ENCODE data around the gene GRM7. TPM values are rescaled to one million over a fixed set of nuclear protein-coding genes. Genes with fewer than 3 reads are reported as not detected.
"Not testable (repeated sequence)": the region's sequence is repeated elsewhere in the genome, so short reads cannot be mapped to it uniquely, and the experiment has no call there.

The GRM7 gene
- not detected in 2 replicates for total RNA-seq (2014; rRNA removed; shearing (Covaris generic))

- DNase-seq (ENCODE audit: low read depth), result no peak
Measured at GRCh38 chr3:6860954-6861624, at the start of gene GRM7. Gene GRM7 (plus strand): TSS chr3:6861115.

- no peak for DNase-seq (ENCODE audit: low read depth)
Measured at GRCh38 chr3:6821411-6821810, 39.5 kb upstream of the GRM7 start.

- DNase-seq (ENCODE audit: low read depth), result no peak
Measured at GRCh38 chr3:6825524-6825923, 35.4 kb upstream of the GRM7 start.

DNA sequence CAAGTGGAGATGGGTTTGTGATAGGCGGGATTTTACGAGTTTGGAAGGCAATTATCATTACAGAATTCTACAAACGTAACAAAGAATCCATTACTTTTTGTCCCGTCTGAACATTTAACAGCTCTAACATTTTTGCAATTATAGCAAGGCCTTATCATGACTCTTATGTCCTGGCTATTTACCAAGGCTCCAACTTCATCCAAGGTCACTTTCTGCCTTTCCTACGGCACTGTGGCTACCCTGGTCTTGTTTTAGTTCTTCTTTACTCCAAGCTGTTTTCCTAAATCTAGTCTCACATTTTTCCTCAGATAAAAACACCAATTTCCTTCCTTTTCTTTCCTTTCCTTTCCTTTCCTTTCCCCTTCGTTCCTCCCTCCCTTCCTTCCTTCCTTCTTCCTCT lies 33.5 kb upstream of the GRM7 start:
- no peak for DNase-seq (ENCODE audit: low read depth)

DNA sequence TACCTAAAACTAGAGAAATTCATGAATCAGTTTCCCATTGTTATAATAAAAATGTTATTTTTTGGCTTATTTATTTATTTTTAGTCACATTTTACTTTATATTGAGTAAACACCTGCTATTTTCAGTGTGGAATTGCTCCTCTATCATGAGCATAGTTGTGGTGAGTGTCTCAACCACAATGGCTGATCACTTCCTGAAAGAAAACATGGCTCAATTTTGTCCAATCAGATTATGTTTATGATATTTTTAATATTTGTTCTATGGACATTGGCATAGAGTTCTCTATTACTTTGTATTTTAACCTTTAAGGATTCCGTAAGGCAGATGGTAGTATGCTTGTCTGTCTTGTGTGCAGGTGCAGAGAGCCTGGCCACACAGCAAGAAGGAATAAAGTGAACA lies 16.2 kb upstream of the GRM7 start:
- no peak for DNase-seq (ENCODE audit: low read depth)

DNA sequence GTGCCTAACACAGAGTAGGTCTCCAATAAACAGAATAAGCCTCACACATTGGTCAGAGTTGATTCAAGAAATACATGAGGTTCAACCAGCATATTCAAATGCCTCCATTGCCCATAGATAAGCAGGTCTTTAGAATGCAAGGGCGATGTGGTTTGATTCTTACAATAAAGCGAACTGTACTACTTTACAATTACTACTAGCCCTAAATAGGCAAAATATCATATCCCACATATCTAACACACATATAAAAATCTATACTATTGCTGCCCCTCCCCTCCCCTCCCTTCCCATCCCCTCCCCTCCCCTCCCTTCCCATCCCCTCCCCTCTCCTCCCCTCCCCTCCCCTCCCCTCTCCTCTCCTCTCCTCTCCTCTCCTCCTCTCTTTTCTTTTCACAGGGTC lies 6.7 kb upstream of the GRM7 start:
- DNase-seq (ENCODE audit: low read depth), result no peak

GRCh38 chr3:6857510-6857909 lies 3.4 kb upstream of the GRM7 start:
- DNase-seq (ENCODE audit: low read depth), result no peak

- DNase-seq (ENCODE audit: low read depth), result no peak
Measured at GRCh38 chr3:6860149-6860953, 564 bp upstream of the GRM7 start.

DNA sequence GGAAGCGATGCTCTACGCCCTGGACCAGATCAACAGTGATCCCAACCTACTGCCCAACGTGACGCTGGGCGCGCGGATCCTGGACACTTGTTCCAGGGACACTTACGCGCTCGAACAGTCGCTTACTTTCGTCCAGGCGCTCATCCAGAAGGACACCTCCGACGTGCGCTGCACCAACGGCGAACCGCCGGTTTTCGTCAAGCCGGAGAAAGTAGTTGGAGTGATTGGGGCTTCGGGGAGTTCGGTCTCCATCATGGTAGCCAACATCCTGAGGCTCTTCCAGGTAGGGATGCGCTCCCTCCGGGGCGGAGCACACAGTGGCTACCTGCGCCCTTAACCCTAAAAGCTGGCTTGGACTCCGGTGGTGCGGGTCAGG lies 698 bp downstream of the GRM7 start:
- DNase-seq (ENCODE audit: low read depth), result no peak

- no peak for DNase-seq (ENCODE audit: low read depth)
Measured at GRCh38 chr3:6862041-6862879, 1.3 kb downstream of the GRM7 start.

- DNase-seq (ENCODE audit: low read depth), result no peak
Measured at GRCh38 chr3:6862880-6863195, 1.9 kb downstream of the GRM7 start.

GRCh38 chr3:6867269-6867668 lies 6.4 kb downstream of the GRM7 start:
- DNase-seq (ENCODE audit: low read depth), result no peak

- DNase-seq (ENCODE audit: low read depth), result no peak
Measured at GRCh38 chr3:6878731-6879130, 17.8 kb downstream of the GRM7 start.

DNA sequence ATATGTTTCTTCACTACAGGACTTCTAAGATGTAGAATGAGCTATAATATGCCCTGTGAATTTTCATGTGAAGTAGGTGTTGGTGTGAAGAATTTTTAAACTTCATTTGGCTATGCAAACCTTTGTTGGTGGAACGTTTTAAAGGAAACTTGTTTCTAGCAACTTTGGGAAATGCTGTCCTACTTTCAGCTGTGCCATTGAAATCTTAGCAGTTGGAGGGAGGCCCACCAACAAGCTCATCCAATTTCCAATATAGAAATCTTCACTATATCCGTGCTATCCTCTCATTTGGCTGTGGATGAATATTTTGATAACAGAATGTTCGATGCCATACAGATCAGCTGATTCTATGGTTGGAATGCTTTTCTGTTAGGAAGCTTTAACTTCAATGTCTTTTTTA lies 51.3 kb downstream of the GRM7 start:
- no peak for DNase-seq (ENCODE audit: low read depth)

DNA sequence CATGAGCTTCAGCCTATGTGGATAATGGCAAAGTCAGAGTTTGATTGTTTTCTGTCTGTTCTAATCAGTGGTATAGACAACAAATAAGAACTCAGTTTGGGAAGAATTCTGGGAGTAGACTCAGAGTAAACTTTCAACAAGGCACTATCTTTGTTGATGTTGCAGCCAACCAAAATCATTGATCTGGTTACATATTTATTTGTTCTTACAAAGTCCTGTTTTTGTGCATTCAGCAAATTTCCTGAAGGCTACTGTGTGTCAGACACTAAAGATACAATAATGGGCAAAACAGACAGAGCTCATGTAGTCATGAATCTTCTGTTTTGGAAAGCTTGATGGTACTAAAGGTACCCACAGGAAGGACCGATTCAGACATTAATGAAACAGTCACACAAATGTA lies 55.0 kb downstream of the GRM7 start:
- DNase-seq (ENCODE audit: low read depth), result no peak

GRCh38 chr3:6921066-6921465 lies 60.2 kb downstream of the GRM7 start:
- DNase-seq (ENCODE audit: low read depth), result no peak

- no peak for DNase-seq (ENCODE audit: low read depth)
Measured at GRCh38 chr3:6921876-6922275, 61.0 kb downstream of the GRM7 start.

DNA sequence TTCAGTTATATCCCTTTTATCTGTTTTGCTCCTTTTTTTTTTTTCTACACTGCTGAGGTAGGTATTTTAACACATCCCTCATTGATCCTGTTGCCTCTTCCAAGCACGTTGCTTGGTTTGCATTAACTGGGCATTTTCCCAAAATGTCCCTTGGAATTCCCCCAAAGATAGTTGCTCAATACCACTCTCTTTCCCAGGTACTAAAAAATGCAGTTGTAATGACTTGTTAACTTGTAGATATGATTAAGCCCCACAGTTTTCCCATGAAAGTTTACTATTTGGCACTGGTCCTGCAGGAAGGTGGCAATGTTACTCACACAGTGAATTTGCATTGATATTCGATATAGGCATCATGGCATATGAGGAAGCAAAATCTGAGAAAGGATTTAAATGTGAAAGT lies 67.1 kb downstream of the GRM7 start:
- no peak for DNase-seq (ENCODE audit: low read depth)

DNA sequence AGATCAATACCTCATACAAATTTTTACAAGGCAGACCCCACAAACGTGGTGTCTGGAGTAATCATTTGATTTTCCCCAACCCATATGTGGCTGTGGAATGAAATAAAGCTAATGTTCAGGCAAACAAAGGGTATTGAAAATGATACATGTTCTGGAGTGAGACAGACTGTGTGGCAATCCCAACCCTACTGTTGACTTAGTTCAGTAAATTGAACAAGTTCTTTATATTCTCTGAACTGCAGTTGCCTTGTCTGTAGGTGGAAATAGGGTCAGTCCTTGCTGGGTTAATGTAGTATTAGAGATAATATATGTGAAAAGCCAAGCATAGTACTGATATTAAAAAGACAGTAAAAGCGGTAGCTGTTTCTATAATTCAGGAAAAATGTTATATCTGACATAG lies 69.0 kb downstream of the GRM7 start:
- DNase-seq (ENCODE audit: low read depth), result no peak

GRCh38 chr3:6935418-6935817 lies 74.5 kb downstream of the GRM7 start:
- not testable (repeated sequence) for DNase-seq (ENCODE audit: low read depth)

- DNase-seq (ENCODE audit: low read depth), result no peak
Measured at GRCh38 chr3:6935970-6936369, 75.1 kb downstream of the GRM7 start.

- DNase-seq (ENCODE audit: low read depth), result no peak
Measured at GRCh38 chr3:6962801-6963200, 101.9 kb downstream of the GRM7 start.

DNA sequence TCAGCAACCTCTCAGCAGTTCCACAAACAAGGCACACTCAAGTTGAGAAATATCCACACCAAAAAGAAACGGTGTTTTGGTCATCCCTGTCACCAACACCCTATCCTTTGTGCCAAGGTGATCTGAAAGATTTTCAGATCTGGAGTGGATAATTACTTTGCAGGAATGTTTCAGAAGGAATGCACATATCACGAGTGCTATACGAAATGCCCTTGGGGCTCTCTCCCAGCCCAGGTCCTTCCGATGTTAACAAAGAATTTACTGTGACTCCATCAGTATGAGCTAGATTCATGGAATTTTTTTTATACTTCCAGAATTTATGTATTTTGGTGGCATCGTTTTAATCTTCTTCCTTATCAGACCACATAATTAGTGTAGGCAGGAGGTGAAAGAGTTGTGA lies 105.0 kb downstream of the GRM7 start:
- no peak for DNase-seq (ENCODE audit: low read depth)

Data from Daoy (cell line).